GM18505 (cell line): Measurements from ENCODE around the gene OLFM4.
A peak's percentile ranks its signal among the peaks of the same experiment; 100 is the strongest.
"Not testable (repeated sequence)": the region's sequence is repeated elsewhere in the genome, so short reads cannot be mapped to it uniquely, and the experiment has no call there.

Experiments
- ATAC-seq: cut with Tn5 transposase; IDR thresholded peaks from one replicate; pipeline ENCODE4 v1.9.1; 2021; ENCODE audit not compliant: unreplicated experiment
- POLR2A ChIP-seq: IDR thresholded peaks from 4 replicates; pipeline ENCODE4 v1.6.1; 2011; ENCODE audit warnings: borderline replicate concordance; ENCODE audit not compliant: insufficient read depth, insufficient read length; ENCODE audit errors: extremely low read depth

OLFM4 gene

GRCh38 chr13:53001444-53002225 is 27.0 kb upstream of the OLFM4 start:
- no peak for TF ChIP-seq POLR2A

GRCh38 chr13:53004573-53004972 is 24.0 kb upstream of the OLFM4 start:
- no peak for TF ChIP-seq POLR2A
- ATAC-seq, result no peak

More at GRCh38 chr13:53001444-53002225, 27.0 kb upstream of the OLFM4 start:
- no peak for ATAC-seq

GRCh38 chr13:53005626-53006025 is 23.0 kb upstream of the OLFM4 start:
- ATAC-seq, result no peak
- TF ChIP-seq POLR2A, result no peak

- TF ChIP-seq POLR2A, result no peak
- no peak for ATAC-seq
These were observed 20.7 kb upstream of the OLFM4 start for GRCh38 chr13:53007872-53008271.

- ATAC-seq, result no peak
- no peak for TF ChIP-seq POLR2A
These were observed 18.1 kb upstream of the OLFM4 start for GRCh38 chr13:53010374-53011105.

GRCh38 chr13:53012707-53013106 is 15.9 kb upstream of the OLFM4 start:
- peak; percentile 88 for ATAC-seq
- TF ChIP-seq POLR2A, result no peak

- no peak for TF ChIP-seq POLR2A
- no peak for ATAC-seq
These were observed 15.5 kb upstream of the OLFM4 start for GRCh38 chr13:53013113-53013512.

- not testable (repeated sequence) for ATAC-seq
These were observed 14.6 kb upstream of the OLFM4 start for GRCh38 chr13:53014018-53014417.

- no peak for TF ChIP-seq POLR2A
These were observed 13.8 kb upstream of the OLFM4 start for GRCh38 chr13:53014495-53015443.

GRCh38 chr13:53015971-53016370 is 12.6 kb upstream of the OLFM4 start:
- ATAC-seq, result no peak
- no peak for TF ChIP-seq POLR2A

More at GRCh38 chr13:53014495-53015443, 13.8 kb upstream of the OLFM4 start:
- no peak for ATAC-seq

- TF ChIP-seq POLR2A, result no peak
- ATAC-seq, result no peak
These were observed 11.1 kb upstream of the OLFM4 start for GRCh38 chr13:53017433-53017970.

- no peak for ATAC-seq
- no peak for TF ChIP-seq POLR2A
These were observed 9.6 kb upstream of the OLFM4 start for GRCh38 chr13:53018690-53019647.

GRCh38 chr13:53020764-53021335 is 7.8 kb upstream of the OLFM4 start:
- no peak for ATAC-seq
- TF ChIP-seq POLR2A, result no peak
